Retinal pigment epithelial cell (primary cell): ENCODE measurements around the gene IL25.

Experiments used
- DNase-seq: peaks from one replicate; pipeline ENCODE4 v3.0.0-alpha.2; 2010; ENCODE audit warnings: low read depth
- H3K4me3 ChIP-seq: 2 replicates; pipeline ENCODE4 v1.5.1; 2011; ENCODE audit warnings: mild to moderate bottlenecking, low read length, control low read depth, moderate library complexity
- TF ChIP-seq, protein P1 (sequence below): conservative IDR thresholded peaks from 2 replicates; pipeline ENCODE4 v1.5.1; 2011; ENCODE audit warnings: low read depth, low read length, control low read depth, inconsistent platforms

Gene IL25

DNA sequence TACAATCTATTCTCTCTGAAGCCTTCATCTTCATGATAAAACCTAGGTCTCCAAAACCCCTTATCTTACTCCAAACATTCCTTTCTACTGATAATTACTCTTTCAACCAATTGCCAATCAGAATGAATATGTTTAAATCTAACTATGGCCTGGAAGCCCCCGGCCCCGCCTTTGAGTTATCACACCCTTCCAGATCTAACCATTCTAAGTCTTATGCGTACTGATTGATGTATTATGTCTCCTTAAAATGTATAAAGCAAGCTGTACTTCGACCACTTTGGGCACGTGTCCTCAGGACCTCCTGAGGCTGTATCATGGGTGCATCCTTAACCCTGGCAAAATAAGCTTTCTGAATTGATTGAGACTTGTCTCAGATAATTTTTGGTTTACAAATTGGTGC, 37.0 kb upstream of the IL25 start:
- no peak for DNase-seq
- TF ChIP-seq, protein P1, sequence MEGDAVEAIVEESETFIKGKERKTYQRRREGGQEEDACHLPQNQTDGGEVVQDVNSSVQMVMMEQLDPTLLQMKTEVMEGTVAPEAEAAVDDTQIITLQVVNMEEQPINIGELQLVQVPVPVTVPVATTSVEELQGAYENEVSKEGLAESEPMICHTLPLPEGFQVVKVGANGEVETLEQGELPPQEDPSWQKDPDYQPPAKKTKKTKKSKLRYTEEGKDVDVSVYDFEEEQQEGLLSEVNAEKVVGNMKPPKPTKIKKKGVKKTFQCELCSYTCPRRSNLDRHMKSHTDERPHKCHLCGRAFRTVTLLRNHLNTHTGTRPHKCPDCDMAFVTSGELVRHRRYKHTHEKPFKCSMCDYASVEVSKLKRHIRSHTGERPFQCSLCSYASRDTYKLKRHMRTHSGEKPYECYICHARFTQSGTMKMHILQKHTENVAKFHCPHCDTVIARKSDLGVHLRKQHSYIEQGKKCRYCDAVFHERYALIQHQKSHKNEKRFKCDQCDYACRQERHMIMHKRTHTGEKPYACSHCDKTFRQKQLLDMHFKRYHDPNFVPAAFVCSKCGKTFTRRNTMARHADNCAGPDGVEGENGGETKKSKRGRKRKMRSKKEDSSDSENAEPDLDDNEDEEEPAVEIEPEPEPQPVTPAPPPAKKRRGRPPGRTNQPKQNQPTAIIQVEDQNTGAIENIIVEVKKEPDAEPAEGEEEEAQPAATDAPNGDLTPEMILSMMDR: no peak
- H3K4me3 ChIP-seq: no peak overlapping the region

DNA sequence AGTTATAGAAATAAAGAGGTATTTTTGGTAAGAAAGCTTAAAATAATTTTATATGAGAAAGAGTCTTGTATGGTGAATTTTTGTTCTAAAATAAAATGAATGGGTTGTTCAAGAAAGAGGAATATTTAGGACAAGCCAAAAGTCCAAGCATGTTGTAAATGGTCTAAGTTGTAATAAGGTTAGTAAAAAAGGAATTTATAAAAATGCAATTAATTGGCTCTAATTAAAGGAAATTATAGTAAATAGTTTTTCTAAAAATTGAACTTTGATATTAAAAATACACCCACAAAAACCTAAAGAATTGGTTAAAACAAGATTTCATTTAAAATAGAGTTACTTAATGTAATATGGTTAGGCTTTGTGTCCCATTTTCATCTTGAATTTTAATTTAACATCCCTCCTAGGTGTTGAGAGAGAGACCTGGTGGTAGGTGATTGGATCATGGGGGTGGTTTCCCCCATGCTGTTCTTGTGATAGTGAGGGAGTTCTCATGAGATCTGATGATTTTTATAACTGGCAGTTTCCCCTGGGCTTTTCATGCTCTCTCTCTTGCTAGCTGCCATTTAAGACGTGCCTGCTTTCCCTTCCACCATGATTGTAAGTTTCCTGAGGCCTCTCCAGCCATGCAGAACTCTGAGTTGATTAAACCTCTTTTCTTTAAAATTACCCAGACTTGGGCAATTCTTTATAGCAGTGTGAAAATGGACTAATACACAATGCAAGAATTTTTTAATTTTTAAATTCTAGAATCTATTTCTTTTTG, 32.9 kb upstream of the IL25 start:
- no peak overlapping the region for H3K4me3 ChIP-seq
- TF ChIP-seq, protein P1: no peak
- no peak for DNase-seq

DNA sequence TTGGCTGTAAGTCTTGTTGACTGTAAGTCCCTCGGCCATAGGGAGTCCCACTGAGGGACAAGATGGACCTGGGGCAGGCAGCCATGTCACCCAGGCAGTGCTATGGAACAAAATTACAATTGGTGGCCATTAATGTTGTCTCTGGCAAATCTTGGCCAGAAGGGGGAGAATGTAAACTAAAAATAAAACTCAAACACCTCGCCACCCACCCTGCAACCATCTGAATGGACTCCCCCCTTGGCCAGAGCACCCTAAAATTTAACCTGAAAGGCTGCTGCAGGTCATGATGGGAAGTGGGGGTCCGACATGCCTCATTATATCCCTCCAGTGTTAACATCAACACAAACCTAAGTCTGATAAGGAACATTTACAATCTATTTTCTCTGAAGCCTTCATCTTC, 28.1 kb upstream of the IL25 start:
- DNase-seq: no peak
- TF ChIP-seq, protein P1: no peak
- no peak overlapping the region for H3K4me3 ChIP-seq

DNA sequence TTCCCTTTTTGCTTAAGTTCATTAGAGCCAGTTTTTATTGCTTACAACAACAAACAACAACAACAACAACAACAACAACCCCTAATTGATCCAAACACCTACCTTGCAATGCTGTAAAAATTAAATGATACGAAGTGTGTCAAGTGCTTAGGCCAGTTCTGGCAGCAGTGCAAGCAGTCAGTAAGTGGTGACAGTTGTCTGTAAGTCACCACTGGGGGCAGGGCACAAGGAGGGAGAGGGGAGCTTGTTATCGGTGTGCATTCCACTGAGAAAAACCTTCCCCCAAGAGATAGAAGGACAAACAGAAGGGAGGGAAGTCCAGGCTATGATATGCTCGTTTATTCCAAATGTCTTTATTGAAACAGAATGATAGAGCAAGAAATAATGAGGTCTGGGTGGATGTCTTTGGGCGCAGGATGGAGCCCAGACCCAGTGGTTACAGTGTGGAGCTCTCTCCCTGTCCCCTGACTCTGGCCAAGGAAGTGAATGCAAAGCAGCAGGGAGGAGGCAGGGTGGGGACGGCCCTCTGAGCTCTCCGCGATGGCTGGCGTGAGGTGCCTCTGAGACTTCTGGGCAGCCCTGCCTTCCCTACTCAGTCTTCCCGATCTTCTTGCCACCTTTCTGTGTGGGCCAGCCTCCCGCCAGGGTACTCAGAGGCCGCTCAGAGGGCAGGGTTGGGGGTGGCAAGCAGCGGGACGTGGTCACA, 26.5 kb upstream of the IL25 start:
- TF ChIP-seq, protein P1: no peak
- no peak for DNase-seq
- H3K4me3 ChIP-seq: no peak overlapping the region

DNA sequence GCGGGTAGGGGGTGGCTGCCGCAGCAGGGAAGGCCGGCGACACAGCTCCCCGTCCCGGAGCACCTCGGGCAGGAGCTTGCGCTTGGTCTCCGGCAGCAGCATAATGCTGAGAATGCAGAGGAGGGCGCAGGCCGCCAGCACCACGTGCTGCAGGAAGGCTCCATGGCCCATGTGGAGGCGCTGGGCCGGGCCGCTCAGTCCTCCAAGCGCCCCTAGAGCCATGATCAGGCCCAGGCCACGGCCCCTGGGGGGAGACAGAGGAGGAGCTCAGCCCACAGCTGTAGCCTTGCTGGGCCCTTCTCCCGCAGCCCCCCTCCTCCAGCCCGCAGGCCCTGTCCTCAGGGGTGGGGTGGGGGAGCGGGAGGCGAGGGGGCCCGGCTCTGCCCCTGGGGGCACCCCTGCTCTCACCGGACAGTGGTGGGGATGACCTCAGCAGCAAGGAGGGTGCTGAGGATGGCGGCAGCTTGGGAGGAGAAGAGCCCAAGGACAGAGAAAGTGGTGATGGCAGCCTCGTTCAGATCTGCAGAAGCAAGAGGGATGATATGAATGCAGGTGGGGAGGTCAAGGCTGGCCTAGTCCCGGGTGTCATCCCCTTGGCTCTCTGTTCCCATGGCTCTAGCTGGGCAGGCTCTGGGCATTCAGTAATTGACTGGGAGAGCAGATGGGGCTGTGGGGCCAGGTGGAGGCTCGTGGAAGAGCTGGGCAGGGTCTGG, 25.8 kb upstream of the IL25 start:
- TF ChIP-seq, protein P1: no peak
- no peak overlapping the region for H3K4me3 ChIP-seq
- DNase-seq: no peak

DNA sequence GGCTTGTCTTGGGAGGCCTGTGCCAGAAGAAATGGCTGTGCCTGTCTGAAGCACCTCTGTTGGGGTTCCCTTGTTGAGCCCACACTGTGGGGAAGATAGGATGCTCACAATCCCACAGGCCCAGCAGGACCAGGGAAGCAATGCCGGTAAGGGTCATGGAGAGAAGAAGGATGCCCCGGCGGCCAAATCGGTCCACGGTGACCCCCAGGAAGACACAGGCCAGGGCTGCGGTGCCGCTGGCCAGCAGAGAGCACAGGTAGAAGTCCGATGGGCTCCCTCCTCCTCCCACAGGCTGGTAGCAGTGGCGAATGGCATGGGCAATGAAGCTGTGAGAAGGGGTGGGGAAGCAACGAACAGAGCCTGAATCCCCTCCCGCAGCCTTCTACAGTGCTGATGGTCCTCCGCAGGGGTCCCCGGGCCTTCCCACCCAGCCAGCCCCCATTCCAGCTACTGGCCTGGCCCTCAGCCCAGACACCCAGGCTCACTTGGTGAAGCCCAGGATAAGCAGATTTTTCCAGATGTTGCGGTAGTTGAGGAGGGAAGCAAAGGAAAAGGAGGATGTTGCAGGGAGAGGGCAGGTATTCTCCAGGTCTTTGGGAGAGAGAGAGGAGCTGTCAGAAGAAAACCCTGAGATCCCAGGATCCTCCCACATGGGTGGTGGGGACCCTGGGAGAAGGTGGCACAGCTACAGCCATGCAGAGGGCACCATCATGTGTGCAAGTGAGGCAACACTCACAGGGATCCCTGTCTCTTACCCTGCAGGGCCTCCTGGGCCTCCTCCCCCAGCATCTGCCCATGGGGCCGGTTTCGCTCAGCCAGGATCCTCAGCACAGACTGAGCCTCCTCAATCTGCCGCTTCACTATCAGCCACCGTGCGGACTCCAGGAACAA, 25.0 kb upstream of the IL25 start:
- TF ChIP-seq, protein P1: no peak
- no peak for DNase-seq
- no peak overlapping the region for H3K4me3 ChIP-seq
